Hair follicular keratinocyte (primary cell): ENCODE data around the gene CDC45. TPM values are rescaled to one million over a fixed set of nuclear protein-coding genes. Genes with fewer than 3 reads are reported as not detected.

Experiments used
- total RNA-seq: library from RNA; depleted of rRNA; stranded (reverse); fragments of >200 nt; gene quantifications from 2 replicates; pipeline ENCODE4 v1.2.3, GENCODE V29; 2015

The CDC45 gene, protein sequence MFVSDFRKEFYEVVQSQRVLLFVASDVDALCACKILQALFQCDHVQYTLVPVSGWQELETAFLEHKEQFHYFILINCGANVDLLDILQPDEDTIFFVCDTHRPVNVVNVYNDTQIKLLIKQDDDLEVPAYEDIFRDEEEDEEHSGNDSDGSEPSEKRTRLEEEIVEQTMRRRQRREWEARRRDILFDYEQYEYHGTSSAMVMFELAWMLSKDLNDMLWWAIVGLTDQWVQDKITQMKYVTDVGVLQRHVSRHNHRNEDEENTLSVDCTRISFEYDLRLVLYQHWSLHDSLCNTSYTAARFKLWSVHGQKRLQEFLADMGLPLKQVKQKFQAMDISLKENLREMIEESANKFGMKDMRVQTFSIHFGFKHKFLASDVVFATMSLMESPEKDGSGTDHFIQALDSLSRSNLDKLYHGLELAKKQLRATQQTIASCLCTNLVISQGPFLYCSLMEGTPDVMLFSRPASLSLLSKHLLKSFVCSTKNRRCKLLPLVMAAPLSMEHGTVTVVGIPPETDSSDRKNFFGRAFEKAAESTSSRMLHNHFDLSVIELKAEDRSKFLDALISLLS
- 13.1 and 42.6 TPM in 2 replicates for total RNA-seq

GRCh38 chr22:19479355-19480172, at the start of gene CDC45:
Gene CDC45 (plus strand): TSS chr22:19479920. CDS start chr22:19479969, 49 bp downstream.

DNA sequence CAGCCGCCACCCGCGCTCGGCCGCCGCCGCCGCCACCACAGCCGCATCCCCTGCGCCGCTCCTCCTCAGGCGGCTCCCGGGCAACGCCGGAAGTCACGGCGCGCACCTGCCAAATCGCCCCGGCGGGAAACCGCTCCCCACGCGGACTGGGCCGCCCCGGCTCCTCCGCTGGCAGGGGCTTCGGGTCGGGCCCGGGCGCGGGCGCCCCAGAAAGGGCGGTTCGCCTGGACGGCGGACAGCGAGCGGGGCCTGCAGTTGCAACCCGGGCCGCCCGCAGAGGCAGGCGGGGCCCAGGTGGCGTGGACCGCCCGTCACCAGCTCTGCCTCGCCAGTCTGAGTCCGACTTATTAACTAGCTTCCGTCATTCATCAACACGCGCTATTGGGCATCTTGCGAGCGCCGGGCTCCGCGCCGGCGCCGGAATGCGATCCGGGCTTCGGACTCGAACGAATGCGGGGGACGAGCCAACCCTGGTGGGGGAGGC, 48.0 kb upstream of the CDC45 start, which contains the start of gene HIRA:
Gene HIRA (minus strand): TSS at position 85 of the 484 bp plus-strand sequence. CDS start 257 bp downstream, outside the sequence.

GRCh38 chr22:19432133-19432851, 47.4 kb upstream of the CDC45 start, which contains the start of gene MRPL40:
Gene MRPL40 (plus strand): TSS chr22:19432545. CDS start chr22:19432555, 10 bp downstream.

DNA sequence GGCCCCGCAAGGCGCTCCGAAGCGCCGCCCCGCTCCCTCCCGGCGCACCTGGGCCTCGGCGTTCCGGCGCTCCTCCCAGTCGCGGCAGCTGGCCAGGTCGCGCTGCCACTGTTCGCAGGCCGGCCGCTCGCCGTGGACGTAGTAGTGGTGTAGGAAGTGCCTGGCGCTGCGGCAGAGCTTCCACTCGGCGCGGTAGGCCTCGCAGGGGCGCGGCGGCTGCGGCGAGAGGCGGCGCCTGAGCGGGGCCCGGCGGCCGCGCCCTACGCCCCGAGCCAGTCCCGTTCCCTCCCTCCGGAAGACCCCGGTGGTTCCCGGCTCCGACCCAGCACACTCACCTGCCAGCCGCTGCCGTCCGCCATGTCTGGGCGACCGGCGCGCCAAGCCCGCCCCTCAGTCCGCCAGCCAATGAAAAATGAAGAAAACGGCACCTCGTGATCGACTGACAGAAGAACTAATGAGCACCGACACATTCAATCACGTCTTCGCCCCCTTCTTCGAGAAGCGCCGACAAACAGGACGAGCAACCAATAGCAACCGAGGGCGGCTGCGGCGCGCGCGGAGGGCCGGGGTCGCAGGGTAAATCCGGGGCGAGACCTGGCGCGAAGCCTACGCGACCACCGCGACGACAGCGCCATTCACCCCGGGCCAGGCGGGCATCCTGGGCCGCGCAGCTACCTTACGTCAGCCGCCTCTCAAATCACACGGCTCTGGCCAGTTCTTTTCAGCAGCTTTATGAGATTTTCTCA, 32.2 kb upstream of the CDC45 start, which contains the start of gene C22orf39:
Gene C22orf39 (minus strand): TSS at position 382 of the 746 bp plus-strand sequence. CDS start 23 bp downstream, at position 359.

GRCh38 chr22:19478901-19479354, 792 bp upstream of the CDC45 start, which contains the start of gene UFD1:
Gene UFD1 (minus strand): TSS chr22:19479193. CDS start chr22:19479085, 108 bp downstream.

DNA sequence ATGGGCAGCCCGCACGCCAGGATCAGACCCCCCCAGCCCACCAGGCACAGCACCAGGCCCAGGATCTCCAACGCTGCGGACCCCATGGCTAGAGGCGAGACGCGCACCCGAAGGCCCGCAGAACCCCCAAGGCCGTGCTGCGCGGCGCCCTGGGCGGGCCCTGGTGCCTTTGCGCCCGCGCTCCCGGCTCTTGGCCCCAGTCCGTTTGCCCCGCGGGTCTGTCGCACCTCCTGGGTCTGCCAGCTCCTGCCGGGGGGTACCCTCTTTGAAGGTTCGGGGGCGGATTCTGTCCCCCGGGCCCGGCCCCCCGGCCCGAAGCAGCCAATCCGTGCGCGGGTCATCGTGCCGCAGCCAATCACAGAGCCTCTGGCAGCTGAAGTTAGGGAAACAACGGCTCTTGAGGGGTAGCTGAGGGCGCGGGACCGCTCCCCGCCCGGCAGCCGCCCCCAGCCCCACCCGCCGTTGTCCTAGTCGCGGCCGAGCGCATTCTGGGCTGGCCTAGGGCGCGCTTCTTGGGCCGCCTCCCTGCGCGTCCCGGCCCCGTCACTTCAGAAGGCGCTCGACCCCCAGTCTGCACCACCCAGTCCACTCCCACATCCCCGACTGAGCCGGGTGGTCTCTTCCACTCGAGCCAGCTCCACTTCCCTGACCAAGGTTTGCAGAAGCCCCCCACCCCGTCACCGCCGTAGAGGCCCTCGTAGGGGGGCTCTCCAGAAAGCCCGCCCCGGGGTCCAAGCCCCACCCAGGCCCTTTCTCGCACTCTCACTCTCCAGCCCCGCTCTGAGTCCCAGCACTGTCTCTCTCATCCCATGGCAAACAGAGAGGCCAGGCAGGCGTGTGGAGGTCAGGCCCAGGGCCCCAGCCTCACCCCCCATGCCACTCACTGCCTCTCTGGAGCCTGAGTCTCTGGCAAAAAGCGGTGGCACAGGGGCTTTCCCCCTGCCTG, 44.7 kb downstream of the CDC45 start, which contains the start of gene CLDN5:
Gene CLDN5 (minus strand): TSS at position 241 of the 946 bp plus-strand sequence. CDS start 155 bp downstream, at position 86.

Other genes with a start within 250 kb of the CDC45 start
- 10.4 and 19.3 TPM in 2 replicates for gene CLTCL1, start 188.2 kb upstream of the CDC45 start, total RNA-seq
- gene HIRA, start 48.2 kb upstream of the CDC45 start, total RNA-seq, result 17.7 and 17.8 TPM in 2 replicates
- gene MRPL40, start 47.4 kb upstream of the CDC45 start, total RNA-seq, result 39.5 and 56.0 TPM in 2 replicates
- 22.3 and 27.1 TPM in 2 replicates for gene C22orf39, start 32.2 kb upstream of the CDC45 start, total RNA-seq
- 39.7 and 65.1 TPM in 2 replicates for gene UFD1, start 727 bp upstream of the CDC45 start, total RNA-seq
- not detected in 2 replicates for gene CLDN5, start 44.5 kb downstream of the CDC45 start, total RNA-seq
- 2.6 and 14.9 TPM in 2 replicates for gene SEPTIN5, start 234.6 kb downstream of the CDC45 start, total RNA-seq
- gene GP1BB, start 243.6 kb downstream of the CDC45 start, total RNA-seq, result 2.8 and 2.9 TPM in 2 replicates